Rectal smooth muscle tissue (tissue), 1 donor: ENCODE data around the gene SLC6A19.

Experiments used
- H3K27ac ChIP-seq: one replicate; pipeline ENCODE4 v1.7.0; 2013; ENCODE audit warnings: low read depth, low read length, inconsistent platforms
- H3K27me3 ChIP-seq: one replicate; pipeline ENCODE4 v1.7.0; 2013; ENCODE audit warnings: low read length; ENCODE audit not compliant: control insufficient read depth, insufficient read depth
- H3K36me3 ChIP-seq: one replicate; pipeline ENCODE4 v1.7.0; 2013; ENCODE audit warnings: low read length; ENCODE audit not compliant: control insufficient read depth, insufficient read depth
- H3K4me1 ChIP-seq: one replicate; pipeline ENCODE4 v1.7.0; 2013; ENCODE audit warnings: low read length; ENCODE audit not compliant: control insufficient read depth, insufficient read depth
- H3K4me3 ChIP-seq: one replicate; pipeline ENCODE4 v1.7.0; 2013; ENCODE audit warnings: low read length
- H3K9ac ChIP-seq: one replicate; pipeline ENCODE4 v1.7.0; 2013; ENCODE audit warnings: low read length

Gene SLC6A19

DNA sequence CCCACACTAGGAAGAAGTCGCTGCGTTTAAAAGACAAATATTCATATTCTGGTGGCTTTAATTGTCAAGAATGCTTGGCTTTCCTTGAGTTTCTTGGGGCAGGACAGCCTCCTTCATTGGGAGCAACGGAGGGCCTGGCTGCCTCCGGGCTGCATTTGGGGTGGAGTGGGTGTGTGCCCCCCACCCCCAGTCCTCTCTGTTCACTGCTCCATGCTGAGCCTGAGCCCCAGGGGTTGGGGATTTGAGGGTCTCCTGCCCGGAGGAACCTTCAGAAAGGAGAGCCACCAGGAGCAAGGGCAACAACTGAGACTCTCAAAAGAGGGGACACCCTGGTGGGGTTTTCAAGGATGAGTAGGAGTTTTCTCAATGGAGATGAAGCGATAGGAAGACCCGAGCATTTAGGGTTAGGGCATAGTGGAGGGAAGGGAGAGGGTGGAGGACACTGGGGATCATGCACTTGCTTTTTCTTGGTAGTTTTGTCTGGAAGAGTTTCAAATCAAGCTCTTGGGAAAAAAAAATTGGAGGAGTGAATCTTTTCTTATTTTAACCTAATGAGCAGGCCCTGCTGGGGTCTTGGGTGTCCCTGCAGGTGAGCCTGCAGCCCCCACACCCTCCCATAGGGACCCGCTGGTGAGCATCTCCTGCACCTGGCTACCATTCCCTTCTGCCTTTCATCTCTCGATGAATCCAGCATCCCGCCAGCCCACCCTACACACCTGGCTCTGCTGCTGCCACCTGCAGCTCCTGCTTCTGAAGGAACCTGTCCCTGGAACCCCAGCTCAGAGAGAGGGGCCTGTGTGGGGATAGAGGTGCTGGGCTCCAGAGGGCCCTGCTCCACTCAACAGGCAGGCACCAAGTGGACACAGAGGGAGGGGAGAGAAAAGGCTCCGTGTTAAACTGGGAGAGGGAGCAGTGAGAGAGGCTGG, 4.1 kb downstream of the SLC6A19 start:
- no peaks in the 10 kb centered on the region for H3K36me3 ChIP-seq
- H3K27ac ChIP-seq, result no peak overlapping the region
- H3K9ac ChIP-seq, result no peak overlapping the region
- H3K4me3 ChIP-seq, result no peak overlapping the region
- no peaks in the 10 kb centered on the region for H3K4me1 ChIP-seq
- H3K27me3 ChIP-seq, result peaks cover 4% of the 10 kb centered on the region

DNA sequence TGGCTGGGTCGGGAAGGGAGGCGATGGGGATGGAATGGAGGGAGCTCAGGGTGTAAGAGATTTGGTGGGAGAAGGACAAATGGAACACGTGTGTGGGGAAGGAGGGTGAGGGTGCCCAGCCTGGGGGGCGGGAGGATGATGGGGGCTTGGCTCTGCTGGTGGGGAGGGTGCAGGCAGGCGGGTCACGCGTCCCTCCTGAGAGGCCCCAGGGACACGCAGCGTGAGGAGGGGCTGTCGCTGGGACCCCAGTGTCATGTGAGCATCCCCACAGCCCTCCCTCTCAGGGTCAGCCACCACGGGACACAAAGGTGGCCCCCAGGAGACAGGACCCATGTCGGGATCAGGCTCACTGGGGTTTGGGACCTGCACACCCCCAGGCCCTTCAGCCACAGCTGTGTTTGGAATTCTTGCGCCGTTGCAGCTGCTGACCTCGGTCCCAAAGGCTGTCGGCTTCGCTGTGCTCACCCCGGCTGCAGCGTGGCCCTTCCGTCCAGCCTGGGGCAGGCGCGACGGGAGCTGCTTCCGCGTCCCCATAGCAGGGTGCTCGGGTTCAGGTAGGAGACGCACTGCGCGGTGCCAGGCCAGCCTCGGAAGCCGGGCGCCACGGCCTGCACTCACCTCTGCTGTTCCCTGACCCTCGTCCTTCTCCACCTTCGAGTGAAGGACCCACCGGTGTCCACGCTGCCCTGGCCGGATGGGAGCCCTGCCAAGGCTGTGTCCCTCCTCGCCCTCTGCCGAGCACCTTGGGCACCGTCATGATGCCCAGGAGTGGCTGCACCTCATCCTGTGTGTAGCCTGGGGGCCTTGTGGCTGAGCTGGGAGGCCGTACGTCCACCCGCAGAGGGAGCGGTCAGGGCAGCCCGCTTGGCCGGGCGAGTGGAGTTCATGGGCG, 5.4 kb downstream of the SLC6A19 start:
- Histone ChIP-seq H3K4me1 (no peaks in the 10 kb centered on the region), H3K27me3 (no peaks in the 10 kb centered on the region), H3K4me3 (no peak overlapping the region)

DNA sequence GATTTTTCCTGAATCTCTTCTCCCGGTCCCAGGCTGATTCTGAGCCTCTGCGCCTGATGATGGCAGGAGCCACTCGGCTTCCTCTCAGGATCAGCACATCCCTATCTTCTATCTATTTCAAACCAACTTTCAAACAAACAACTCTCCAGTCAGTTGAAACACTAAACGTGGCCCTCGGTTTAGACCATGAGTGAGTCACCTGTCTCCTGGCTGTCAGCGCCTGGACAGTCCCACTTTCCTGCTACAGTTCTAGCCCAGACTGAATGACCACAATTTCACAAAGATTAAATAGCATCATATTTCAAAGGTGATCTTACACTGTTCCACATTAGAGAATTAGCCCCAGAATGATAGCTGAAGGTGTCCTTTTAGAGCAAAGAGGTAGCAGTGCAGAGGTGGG, 6.2 kb downstream of the SLC6A19 start:
- Histone ChIP-seq H3K9ac (no peak overlapping the region), H3K27ac (no peak overlapping the region), H3K4me3 (no peak overlapping the region), H3K4me1 (no peaks in the 10 kb centered on the region), H3K27me3 (no peaks in the 10 kb centered on the region), H3K36me3 (no peaks in the 10 kb centered on the region)

More for the DNA sequence above, 5.4 kb downstream of the SLC6A19 start:
- no peak overlapping the region for H3K27ac ChIP-seq
- H3K36me3 ChIP-seq, result no peaks in the 10 kb centered on the region
- H3K9ac ChIP-seq, result no peak overlapping the region

DNA sequence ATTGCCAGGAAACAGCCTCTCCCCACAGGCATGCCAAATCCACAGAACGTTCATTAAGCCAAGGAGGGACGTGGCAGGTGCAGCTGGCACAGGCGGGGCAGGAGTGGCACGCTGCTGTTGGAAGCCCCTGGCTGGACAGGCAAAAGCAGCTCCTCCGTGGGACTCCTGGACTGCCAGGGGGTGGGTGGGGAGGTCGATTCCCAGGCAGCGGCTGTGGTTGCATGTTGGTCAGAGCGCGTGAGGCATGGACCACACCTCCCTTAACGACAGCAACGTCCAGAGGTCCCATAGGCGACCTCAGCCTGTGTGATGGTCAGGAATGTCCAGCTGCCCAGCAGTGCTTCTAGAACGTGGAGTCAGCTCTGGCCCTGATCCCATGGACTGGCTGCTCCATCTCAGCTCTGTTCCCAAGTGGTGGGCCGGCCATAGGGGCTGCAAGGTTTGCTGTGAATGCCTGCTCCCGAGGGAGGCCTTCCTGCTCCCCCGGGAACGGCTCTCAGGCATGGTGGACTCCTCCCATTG, 6.9 kb downstream of the SLC6A19 start:
- H3K27ac ChIP-seq, result no peak overlapping the region
- H3K4me1 ChIP-seq, result no peaks in the 10 kb centered on the region
- H3K27me3 ChIP-seq, result no peaks in the 10 kb centered on the region
- H3K36me3 ChIP-seq, result no peaks in the 10 kb centered on the region
- H3K9ac ChIP-seq, result no peak overlapping the region
- no peak overlapping the region for H3K4me3 ChIP-seq

DNA sequence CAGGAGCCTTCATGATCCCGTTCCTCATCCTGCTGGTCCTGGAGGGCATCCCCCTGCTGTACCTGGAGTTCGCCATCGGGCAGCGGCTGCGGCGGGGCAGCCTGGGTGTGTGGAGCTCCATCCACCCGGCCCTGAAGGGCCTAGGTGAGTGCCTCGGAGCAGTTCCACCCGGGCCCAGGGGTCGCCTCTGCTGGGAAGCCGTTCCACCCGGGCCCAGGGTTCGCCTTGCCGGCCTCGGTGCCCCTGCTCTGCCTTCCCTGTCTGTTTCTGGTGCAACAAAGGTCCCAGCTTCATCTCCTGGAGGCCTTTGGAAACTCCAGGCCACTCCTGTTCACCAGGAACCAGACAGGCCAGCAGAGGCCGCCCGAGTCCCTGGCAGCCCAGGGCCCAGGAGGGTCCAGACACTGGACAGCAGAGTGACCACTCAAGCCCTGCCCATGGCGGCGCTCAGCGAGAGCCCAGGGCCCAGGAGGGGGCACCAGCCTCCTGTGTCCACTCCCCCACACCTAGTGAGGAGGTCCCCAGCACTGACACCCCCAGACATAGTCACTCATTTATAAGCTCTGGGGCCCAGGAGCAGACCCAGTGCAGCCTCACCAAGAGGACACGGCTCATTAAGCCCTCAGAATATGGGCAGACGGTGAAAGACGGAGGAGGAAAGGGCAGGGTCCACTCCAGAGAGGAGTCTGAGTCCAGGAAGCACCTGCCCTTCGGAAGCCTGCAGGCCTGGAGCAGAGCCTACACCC, 7.5 kb downstream of the SLC6A19 start:
- no peaks in the 10 kb centered on the region for H3K27me3 ChIP-seq
- no peaks in the 10 kb centered on the region for H3K4me1 ChIP-seq

DNA sequence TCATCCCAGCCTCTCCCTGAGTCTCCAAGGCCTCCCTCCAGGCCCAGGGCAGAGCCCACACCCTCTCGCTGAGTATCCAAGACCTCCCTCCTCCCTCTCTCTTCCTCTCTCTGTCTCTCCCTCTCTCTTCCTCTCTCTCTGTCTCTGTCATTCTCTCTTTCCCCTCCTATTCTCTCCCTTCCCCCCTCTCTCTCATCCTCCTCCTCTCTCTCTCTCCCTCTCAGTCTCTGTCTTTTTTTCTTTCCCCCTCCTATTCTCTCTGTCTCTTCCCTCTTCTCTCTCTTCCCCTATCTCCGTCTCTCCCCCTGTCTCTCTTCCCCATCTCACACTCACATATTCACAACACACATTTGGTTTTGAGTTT, 8.1 kb downstream of the SLC6A19 start:
- Histone ChIP-seq H3K27me3 (no peaks in the 10 kb centered on the region), H3K27ac (no peak overlapping the region), H3K4me3 (no peak overlapping the region), H3K9ac (no peak overlapping the region), H3K4me1 (no peaks in the 10 kb centered on the region), H3K36me3 (no peaks in the 10 kb centered on the region)

More for the DNA sequence above, 7.5 kb downstream of the SLC6A19 start:
- Histone ChIP-seq H3K36me3 (no peaks in the 10 kb centered on the region), H3K9ac (no peak overlapping the region), H3K4me3 (no peak overlapping the region), H3K27ac (no peak overlapping the region)

DNA sequence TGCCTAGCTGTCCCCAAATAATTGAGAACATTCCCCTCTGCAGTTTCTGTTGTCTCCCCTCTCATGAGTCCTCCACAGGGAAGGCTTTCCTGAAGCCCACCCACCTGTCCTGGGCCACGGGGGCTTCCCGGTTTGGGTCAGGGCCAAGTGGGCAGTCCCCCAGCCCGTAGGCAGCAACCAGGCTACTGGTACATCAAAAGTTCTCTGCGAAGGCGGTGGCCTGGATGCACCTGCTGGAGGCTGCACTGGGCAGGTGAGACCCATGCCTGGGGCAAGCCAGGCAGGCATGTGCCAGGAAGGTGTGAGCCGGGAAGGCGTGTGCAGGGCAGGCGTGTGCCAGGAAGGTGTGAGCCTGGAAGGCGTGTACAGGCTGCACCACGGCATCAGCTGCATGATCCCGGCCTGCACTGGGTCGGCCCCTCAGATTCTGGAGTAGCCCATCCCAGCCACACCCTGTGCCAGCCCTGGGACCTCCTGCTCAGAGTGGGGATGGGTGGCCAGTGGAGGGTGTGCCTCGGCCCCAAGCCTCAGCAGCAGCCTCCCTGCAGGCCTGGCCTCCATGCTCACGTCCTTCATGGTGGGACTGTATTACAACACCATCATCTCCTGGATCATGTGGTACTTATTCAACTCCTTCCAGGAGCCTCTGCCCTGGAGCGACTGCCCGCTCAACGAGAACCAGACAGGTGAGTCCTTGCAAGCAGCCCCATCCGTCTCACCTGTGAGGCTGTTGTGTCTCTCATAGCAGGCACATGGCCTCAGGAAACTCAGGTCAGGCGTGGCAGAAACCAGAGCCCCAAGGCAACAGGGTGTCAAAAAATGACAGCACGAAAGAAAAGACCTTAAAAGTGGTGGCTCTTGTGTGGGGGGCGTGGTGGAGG, 8.7 kb downstream of the SLC6A19 start:
- Histone ChIP-seq H3K36me3 (no peaks in the 10 kb centered on the region), H3K9ac (no peak overlapping the region), H3K27me3 (no peaks in the 10 kb centered on the region), H3K4me3 (no peak overlapping the region), H3K27ac (no peak overlapping the region), H3K4me1 (no peaks in the 10 kb centered on the region)

DNA sequence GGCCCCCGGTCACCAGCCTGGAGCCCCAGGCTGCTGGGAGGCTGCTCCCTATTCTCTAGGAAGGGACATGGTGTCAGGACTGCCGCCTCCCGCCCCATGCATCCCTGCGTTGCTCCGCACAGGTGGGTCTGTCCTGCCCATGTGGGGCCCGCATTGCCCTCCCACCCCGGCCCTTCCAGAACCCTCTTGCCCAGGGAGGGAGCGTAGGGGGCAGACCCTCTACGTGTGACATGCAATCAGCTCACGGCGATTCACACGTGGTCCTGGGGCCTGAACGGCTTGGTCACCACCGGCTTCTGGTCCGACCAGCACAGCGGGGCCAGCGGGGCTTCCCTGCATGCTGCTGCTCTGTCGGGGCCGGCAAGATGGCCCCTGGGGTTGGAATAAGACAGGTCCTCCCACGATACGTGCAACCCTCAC, 9.4 kb downstream of the SLC6A19 start:
- Histone ChIP-seq H3K36me3 (no peaks in the 10 kb centered on the region), H3K27me3 (no peaks in the 10 kb centered on the region)

DNA sequence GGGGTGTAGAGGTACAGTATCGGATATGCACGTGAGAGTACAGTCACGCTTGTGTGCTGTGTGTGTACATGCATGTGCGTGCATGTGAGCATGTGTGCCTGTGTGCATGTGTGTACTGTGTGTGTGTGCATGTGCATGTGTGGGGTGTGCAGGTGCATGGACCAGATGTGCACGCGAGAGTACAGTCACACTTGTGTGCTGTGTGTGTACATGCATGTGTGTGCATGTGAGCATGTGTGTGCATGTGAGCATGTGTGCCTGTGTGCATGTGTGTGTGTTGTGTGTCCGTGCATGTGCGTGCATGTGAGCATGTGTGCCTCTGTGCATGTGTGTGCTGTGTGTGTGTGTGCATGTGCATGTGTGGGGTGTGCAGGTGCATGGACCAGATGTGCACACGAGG, 10.3 kb downstream of the SLC6A19 start:
- Histone ChIP-seq H3K4me3 (no peak overlapping the region), H3K9ac (no peak overlapping the region), H3K36me3 (no peaks in the 10 kb centered on the region), H3K27ac (no peak overlapping the region), H3K27me3 (no peaks in the 10 kb centered on the region), H3K4me1 (no peaks in the 10 kb centered on the region)

More for the DNA sequence above, 9.4 kb downstream of the SLC6A19 start:
- Histone ChIP-seq H3K4me1 (no peaks in the 10 kb centered on the region), H3K4me3 (no peak overlapping the region), H3K9ac (no peak overlapping the region), H3K27ac (no peak overlapping the region)

DNA sequence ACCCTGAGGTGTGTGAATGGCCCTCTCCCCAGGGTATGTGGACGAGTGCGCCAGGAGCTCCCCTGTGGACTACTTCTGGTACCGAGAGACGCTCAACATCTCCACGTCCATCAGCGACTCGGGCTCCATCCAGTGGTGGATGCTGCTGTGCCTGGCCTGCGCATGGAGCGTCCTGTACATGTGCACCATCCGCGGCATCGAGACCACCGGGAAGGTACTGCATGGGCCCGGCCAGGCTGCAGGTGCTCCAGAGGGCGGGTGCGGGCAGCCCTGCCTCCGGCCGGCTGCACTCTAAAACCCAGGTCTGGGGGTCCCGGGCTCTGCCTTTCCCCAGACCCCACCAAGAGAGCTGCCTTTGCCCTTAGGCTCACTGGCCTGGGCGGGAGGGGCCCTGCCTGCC, 10.9 kb downstream of the SLC6A19 start:
- Histone ChIP-seq H3K4me3 (no peak overlapping the region), H3K27me3 (no peaks in the 10 kb centered on the region), H3K4me1 (no peaks in the 10 kb centered on the region), H3K27ac (no peak overlapping the region), H3K9ac (no peak overlapping the region), H3K36me3 (no peaks in the 10 kb centered on the region)

DNA sequence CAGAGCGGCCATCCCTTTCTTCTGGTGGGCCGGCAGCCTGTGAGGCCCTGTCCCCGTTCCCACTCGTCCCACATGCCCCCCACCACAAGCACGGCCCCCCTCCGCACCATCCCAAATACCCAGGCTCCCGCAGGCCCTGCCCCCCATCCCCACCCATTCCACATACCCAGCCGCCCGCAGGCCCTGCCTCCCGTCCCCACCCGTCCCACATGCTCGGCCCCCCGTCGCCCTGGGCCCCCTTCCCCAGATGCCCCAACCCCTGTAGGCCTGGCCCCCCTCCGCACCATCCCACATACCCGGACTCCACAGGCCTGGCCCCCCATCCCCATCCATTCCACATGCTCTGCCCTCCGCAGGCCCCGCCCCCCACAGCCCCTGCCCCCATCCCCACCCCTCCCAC, 11.5 kb downstream of the SLC6A19 start:
- H3K9ac ChIP-seq, result no peak overlapping the region
- H3K27me3 ChIP-seq, result no peaks in the 10 kb centered on the region
- no peaks in the 10 kb centered on the region for H3K36me3 ChIP-seq
- no peak overlapping the region for H3K27ac ChIP-seq
- H3K4me1 ChIP-seq, result no peaks in the 10 kb centered on the region
- no peak overlapping the region for H3K4me3 ChIP-seq
